ENCODE results near the gene DDB1. TPM values are rescaled to one million over a fixed set of nuclear protein-coding genes. Genes with fewer than 3 reads are reported as not detected.

The DDB1 gene
- total RNA-seq, 5 donors from 2014 or later (not counting 1 experiment from before 2014, with no cell fraction given), result 165 to 186 (median 176) TPM

GRCh38 chr11:61358566-61358965, 25.7 kb upstream of the DDB1 start:
- 100% methylated on average over 1 of the region's 11 CpGs for WGBS (ENCODE audit: insufficient coverage)
- Mint-ChIP-seq H3K27ac (no peak overlapping the region), H3K36me3 (peaks cover 20% of the 10 kb centered on the region), H3K4me1 (peaks cover 28 to 54% (median 47%) of the 10 kb centered on the region in 3 donors), H3K4me3 (no peak overlapping the region), H3K27me3 (no peaks in the 10 kb centered on the region), H3K9me3 (no peaks in the 10 kb centered on the region)
- no peaks in the 10 kb centered on the region for H3K27me3 ChIP-seq (replicated peaks in 1 of 2; ENCODE audit: control insufficient read depth in 2 of 2, extremely low read depth in 1 of 2, insufficient read depth in 2 of 2, low read length in 1 of 2)
- no peak for DNase-seq
- H3K4me1 ChIP-seq (ENCODE audit: control insufficient read depth in 1 of 2, extremely low read depth in 1 of 2, insufficient read depth in 2 of 2, low read length in 2 of 2), result peaks cover 10 to 38% of the 10 kb centered on the region in 2 experiments
- no peak for ATAC-seq (replicated peaks in 1 of 4)
- peaks cover 2 to 17% of the 10 kb centered on the region in 2 donors for H3K36me3 ChIP-seq (ENCODE audit: control insufficient read depth in 2 of 2, extremely low read depth in 1 of 2, insufficient read depth in 1 of 2, low read length in 1 of 2)
- ChIA-PET CTCF (interaction anchor here in 1 of 2 donors (1.6 kb wide), 1 partner anchor 16 kb away, joined by 4 read pairs; no protein-coding TSS in a partner anchor), POLR2A (interaction anchor here in 1 of 2 donors (0.6 kb wide), 1 partner anchor 12 kb away, joined by 3 read pairs; no protein-coding TSS in a partner anchor)
- H3K27ac ChIP-seq (ENCODE audit: low read length), result no peak overlapping the region
- H3K4me3 ChIP-seq (ENCODE audit: control insufficient read depth in 1 of 2, extremely low read depth in 1 of 2, low read length in 1 of 2), result no peak overlapping the region
- H3K9me3 ChIP-seq, result no peaks in the 10 kb centered on the region

- DNase-seq (no peak), ATAC-seq (replicated peaks in 1 of 4) (no peak)
- no peaks in the 10 kb centered on the region for H3K27me3 Mint-ChIP-seq
- Histone ChIP-seq H3K4me1 (ENCODE audit: control insufficient read depth in 1 of 2, extremely low read depth in 1 of 2, insufficient read depth in 2 of 2, low read length in 2 of 2) (peaks cover 8 to 32% of the 10 kb centered on the region in 2 experiments), H3K4me3 (ENCODE audit: control insufficient read depth in 1 of 2, extremely low read depth in 1 of 2, low read length in 1 of 2) (no peak overlapping the region), H3K27me3 (replicated peaks in 1 of 2; ENCODE audit: control insufficient read depth in 2 of 2, extremely low read depth in 1 of 2, insufficient read depth in 2 of 2, low read length in 1 of 2) (no peaks in the 10 kb centered on the region), H3K36me3 (ENCODE audit: control insufficient read depth in 2 of 2, extremely low read depth in 1 of 2, insufficient read depth in 1 of 2, low read length in 1 of 2) (peaks cover 2 to 24% of the 10 kb centered on the region in 2 donors), H3K27ac (ENCODE audit: low read length) (no peak overlapping the region), H3K9me3 (no peaks in the 10 kb centered on the region)
- H3K27ac Mint-ChIP-seq, result no peak overlapping the region
- H3K4me3 Mint-ChIP-seq, result peak overlapping the region in 1 of 3 donors; percentile 28
- ChIA-PET CTCF (interaction anchor here in 1 of 2 donors (1.6 kb wide), 1 partner anchor 16 kb away, joined by 4 read pairs; no protein-coding TSS in a partner anchor), POLR2A (no interaction called here)
- H3K9me3 Mint-ChIP-seq, result no peaks in the 10 kb centered on the region
- H3K36me3 Mint-ChIP-seq, result peaks cover 27% of the 10 kb centered on the region
- H3K4me1 Mint-ChIP-seq, result peaks cover 27 to 53% (median 40%) of the 10 kb centered on the region in 3 donors
- WGBS (ENCODE audit: insufficient coverage), result 95% methylated on average over 4 of the region's 6 CpGs
Observed at GRCh38 chr11:61357894-61358239, 25.0 kb upstream of the DDB1 start.

DNA sequence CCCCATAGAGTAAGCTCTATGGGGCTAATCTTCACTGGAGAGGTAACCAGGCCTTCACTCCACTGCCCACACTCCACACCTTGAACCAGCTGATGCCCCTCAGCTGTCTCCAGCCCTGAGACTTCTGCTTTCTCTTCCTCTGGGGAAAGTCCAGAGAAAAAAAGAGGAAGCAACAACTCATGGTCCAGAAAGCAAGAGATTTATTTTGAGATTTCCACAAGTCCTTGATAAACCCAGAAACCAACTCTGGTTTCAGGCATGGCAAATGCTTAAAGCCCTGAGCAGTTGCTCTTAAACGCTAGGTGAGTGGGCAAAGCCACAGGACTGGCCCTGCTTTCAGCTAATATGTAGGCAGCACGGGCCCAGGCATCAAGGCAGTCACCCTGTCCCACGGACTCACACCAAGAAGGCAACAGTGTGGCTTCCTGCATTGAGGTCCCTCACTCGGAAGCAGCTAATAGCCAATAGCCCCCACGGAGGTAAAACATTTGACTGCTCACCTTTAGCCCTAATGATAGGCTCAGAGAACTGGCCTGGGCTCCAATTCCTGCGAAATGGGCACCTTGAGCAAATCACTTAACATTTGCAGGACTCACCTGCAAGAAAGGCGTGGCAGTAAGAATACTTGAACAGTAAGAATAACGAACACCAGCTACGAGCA, 24.5 kb upstream of the DDB1 start:
- Mint-ChIP-seq H3K27me3 (no peaks in the 10 kb centered on the region), H3K9me3 (no peaks in the 10 kb centered on the region), H3K36me3 (peaks cover 28% of the 10 kb centered on the region), H3K27ac (peak overlapping the region in 1 of 2 donors; percentile 61), H3K4me1 (peaks cover 22 to 50% (median 35%) of the 10 kb centered on the region in 3 donors), H3K4me3 (peak overlapping the region in 1 of 3 donors; percentile 28)
- ChIA-PET POLR2A (no interaction called here), CTCF (interaction anchor here (0.6 to 1.6 kb wide), 2 partner anchors 15 to 17 kb away, joined by 3 to 4 read pairs; no protein-coding TSS in a partner anchor)
- no peak overlapping the region for H3K4me3 ChIP-seq (ENCODE audit: control insufficient read depth in 1 of 2, extremely low read depth in 1 of 2, low read length in 1 of 2)
- no peak for ATAC-seq (replicated peaks in 1 of 4)
- no peak for DNase-seq
- WGBS (ENCODE audit: insufficient coverage), result 87% methylated on average over 5 of the region's 9 CpGs
- peaks cover 4 to 27% of the 10 kb centered on the region in 2 experiments for H3K4me1 ChIP-seq (ENCODE audit: control insufficient read depth in 1 of 2, extremely low read depth in 1 of 2, insufficient read depth in 2 of 2, low read length in 2 of 2)
- H3K36me3 ChIP-seq (ENCODE audit: control insufficient read depth in 2 of 2, extremely low read depth in 1 of 2, insufficient read depth in 1 of 2, low read length in 1 of 2), result peaks cover 2 to 29% of the 10 kb centered on the region in 2 donors
- H3K27me3 ChIP-seq (replicated peaks in 1 of 2; ENCODE audit: control insufficient read depth in 2 of 2, extremely low read depth in 1 of 2, insufficient read depth in 2 of 2, low read length in 1 of 2), result no peaks in the 10 kb centered on the region
- H3K27ac ChIP-seq (ENCODE audit: low read length), result no peak overlapping the region
- H3K9me3 ChIP-seq, result no peaks in the 10 kb centered on the region

DNA sequence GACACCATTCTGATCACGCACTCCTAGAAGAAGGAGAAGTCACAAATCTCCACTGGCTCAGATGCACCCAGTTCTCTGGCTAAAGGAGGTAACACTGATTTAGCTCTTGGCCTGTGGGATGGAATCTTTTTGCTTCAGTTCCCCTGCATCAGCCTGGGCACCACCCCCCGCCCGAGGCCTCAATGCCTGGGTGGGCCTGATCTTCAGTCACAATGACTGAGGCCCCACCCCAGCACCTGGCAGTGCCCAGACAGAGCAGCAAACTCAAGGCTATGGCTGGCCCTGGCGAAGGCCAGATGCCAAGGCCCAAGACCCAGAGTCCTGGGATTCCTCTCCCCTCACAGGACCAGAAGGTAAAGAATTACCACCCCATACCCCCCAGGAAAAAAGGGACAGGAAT, 23.8 kb upstream of the DDB1 start:
- H3K4me3 Mint-ChIP-seq, result peak overlapping the region in 1 of 3 donors; percentile 25
- no peaks in the 10 kb centered on the region for H3K27me3 ChIP-seq (replicated peaks in 1 of 2; ENCODE audit: control insufficient read depth in 2 of 2, extremely low read depth in 1 of 2, insufficient read depth in 2 of 2, low read length in 1 of 2)
- no peak for DNase-seq
- peak overlapping the region in 1 of 2 donors; percentile 61 for H3K27ac Mint-ChIP-seq
- ChIA-PET POLR2A (no interaction called here), CTCF (interaction anchor here in 1 of 2 donors (0.7 kb wide), 1 partner anchor 99 kb away, joined by 6 read pairs; no protein-coding TSS in a partner anchor)
- H3K27ac ChIP-seq (ENCODE audit: low read length), result no peak overlapping the region
- ATAC-seq (replicated peaks in 1 of 4), result no peak
- H3K4me1 Mint-ChIP-seq, result peaks cover 18 to 47% (median 32%) of the 10 kb centered on the region in 3 donors
- H3K36me3 ChIP-seq (ENCODE audit: control insufficient read depth in 2 of 2, extremely low read depth in 1 of 2, insufficient read depth in 1 of 2, low read length in 1 of 2), result peaks cover 2 to 36% of the 10 kb centered on the region in 2 donors
- H3K36me3 Mint-ChIP-seq, result peaks cover 30% of the 10 kb centered on the region
- H3K4me1 ChIP-seq (ENCODE audit: control insufficient read depth in 1 of 2, extremely low read depth in 1 of 2, insufficient read depth in 2 of 2, low read length in 2 of 2), result peaks cover 4 to 27% of the 10 kb centered on the region in 2 experiments
- WGBS (ENCODE audit: insufficient coverage), result 94% methylated on average over 4 of the region's 4 CpGs
- no peaks in the 10 kb centered on the region for H3K9me3 Mint-ChIP-seq
- no peak overlapping the region for H3K4me3 ChIP-seq (ENCODE audit: control insufficient read depth in 1 of 2, extremely low read depth in 1 of 2, low read length in 1 of 2)
- no peaks in the 10 kb centered on the region for H3K27me3 Mint-ChIP-seq
- no peaks in the 10 kb centered on the region for H3K9me3 ChIP-seq

- Mint-ChIP-seq H3K36me3 (peaks cover 39% of the 10 kb centered on the region), H3K4me3 (no peak overlapping the region), H3K9me3 (no peaks in the 10 kb centered on the region), H3K27me3 (no peaks in the 10 kb centered on the region), H3K4me1 (peaks cover 7 to 26% (median 12%) of the 10 kb centered on the region in 3 donors), H3K27ac (peak overlapping the region in 1 of 2 donors; percentile 27)
- Histone ChIP-seq H3K4me1 (ENCODE audit: control insufficient read depth in 1 of 2, extremely low read depth in 1 of 2, insufficient read depth in 2 of 2, low read length in 2 of 2) (peaks cover 0 to 11% of the 10 kb centered on the region in 2 experiments), H3K36me3 (ENCODE audit: control insufficient read depth in 2 of 2, extremely low read depth in 1 of 2, insufficient read depth in 1 of 2, low read length in 1 of 2) (peaks cover 14 to 57% of the 10 kb centered on the region in 2 donors), H3K4me3 (ENCODE audit: control insufficient read depth in 1 of 2, extremely low read depth in 1 of 2, low read length in 1 of 2) (no peak overlapping the region), H3K9me3 (no peaks in the 10 kb centered on the region), H3K27me3 (replicated peaks in 1 of 2; ENCODE audit: control insufficient read depth in 2 of 2, extremely low read depth in 1 of 2, insufficient read depth in 2 of 2, low read length in 1 of 2) (no peaks in the 10 kb centered on the region), H3K27ac (ENCODE audit: low read length) (no peak overlapping the region)
- no CpG with 5 or more reads among the region's 2 CpGs for WGBS (ENCODE audit: insufficient coverage)
- DNase-seq (no peak), ATAC-seq (replicated peaks in 1 of 4) (no peak)
- ChIA-PET POLR2A (no interaction called here), CTCF (no interaction called here)
Observed at GRCh38 chr11:61354208-61354607, 21.3 kb upstream of the DDB1 start.

DNA sequence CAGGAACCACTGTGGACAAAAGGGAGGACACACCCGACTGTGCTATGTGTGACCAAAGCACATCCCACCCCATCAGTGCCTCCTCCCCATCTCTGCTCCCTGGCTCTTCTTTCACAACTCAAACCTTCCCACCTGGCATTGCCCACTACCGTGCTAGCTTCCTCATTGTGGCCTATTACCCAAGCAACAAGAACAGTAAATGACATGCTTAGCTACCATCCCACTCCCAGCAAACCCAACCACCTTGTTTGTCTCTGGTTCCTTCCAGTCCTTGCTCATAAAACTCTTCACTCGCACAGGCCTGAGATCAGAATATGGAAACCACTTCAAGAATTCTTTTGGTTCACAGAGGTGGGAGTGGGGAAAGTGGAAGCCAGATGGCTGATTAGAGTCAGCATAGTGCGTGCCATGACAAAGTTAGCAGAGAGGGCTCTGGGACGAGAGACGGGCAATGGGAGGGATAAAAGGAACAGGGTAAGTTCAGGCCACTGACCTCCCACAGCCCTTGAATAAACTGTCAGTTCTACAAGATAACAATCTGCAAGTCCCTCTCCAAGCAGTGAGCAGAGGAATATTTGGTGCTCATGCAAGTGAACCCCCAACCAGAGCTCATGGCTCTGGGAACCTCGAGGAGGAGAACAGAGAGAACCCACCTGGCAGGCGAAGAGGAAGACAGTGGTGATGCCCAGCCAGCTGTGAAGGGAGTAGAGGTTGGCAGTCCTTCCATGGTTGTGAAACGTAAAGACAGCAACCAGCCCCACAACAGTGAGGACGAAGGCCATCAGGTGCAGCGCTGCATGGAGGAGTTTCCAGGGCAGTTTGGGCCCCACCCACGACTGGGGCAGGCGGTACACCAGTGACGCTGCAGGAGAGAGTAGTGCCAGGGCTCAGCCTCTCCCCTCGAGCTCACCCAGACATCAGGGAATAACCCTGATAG, 20.5 kb upstream of the DDB1 start:
- Mint-ChIP-seq H3K27ac (no peak overlapping the region), H3K36me3 (peaks cover 41% of the 10 kb centered on the region), H3K4me3 (no peak overlapping the region), H3K9me3 (no peaks in the 10 kb centered on the region), H3K27me3 (no peaks in the 10 kb centered on the region), H3K4me1 (peaks cover 7 to 24% (median 11%) of the 10 kb centered on the region in 3 donors)
- no peak overlapping the region for H3K4me3 ChIP-seq (ENCODE audit: control insufficient read depth in 1 of 2, extremely low read depth in 1 of 2, low read length in 1 of 2)
- ChIA-PET POLR2A (no interaction called here), CTCF (no interaction called here)
- DNase-seq (no peak), ATAC-seq (replicated peaks in 1 of 4) (no peak)
- H3K9me3 ChIP-seq, result no peaks in the 10 kb centered on the region
- H3K27ac ChIP-seq (ENCODE audit: low read length), result no peak overlapping the region
- peaks cover 0 to 5% of the 10 kb centered on the region in 2 experiments for H3K4me1 ChIP-seq (ENCODE audit: control insufficient read depth in 1 of 2, extremely low read depth in 1 of 2, insufficient read depth in 2 of 2, low read length in 2 of 2)
- no peaks in the 10 kb centered on the region for H3K27me3 ChIP-seq (replicated peaks in 1 of 2; ENCODE audit: control insufficient read depth in 2 of 2, extremely low read depth in 1 of 2, insufficient read depth in 2 of 2, low read length in 1 of 2)
- 97% methylated on average over 10 of the region's 15 CpGs for WGBS (ENCODE audit: insufficient coverage)
- peaks cover 17 to 65% of the 10 kb centered on the region in 2 donors for H3K36me3 ChIP-seq (ENCODE audit: control insufficient read depth in 2 of 2, extremely low read depth in 1 of 2, insufficient read depth in 1 of 2, low read length in 1 of 2)
